Midbrain (tissue), 1 donor: ENCODE data around the gene TRPC4.

Experiments
- DNase-seq: peaks from one replicate; lab custom pipeline; 2025; lab: John Stamatoyannopoulos, UW

Gene TRPC4

DNA sequence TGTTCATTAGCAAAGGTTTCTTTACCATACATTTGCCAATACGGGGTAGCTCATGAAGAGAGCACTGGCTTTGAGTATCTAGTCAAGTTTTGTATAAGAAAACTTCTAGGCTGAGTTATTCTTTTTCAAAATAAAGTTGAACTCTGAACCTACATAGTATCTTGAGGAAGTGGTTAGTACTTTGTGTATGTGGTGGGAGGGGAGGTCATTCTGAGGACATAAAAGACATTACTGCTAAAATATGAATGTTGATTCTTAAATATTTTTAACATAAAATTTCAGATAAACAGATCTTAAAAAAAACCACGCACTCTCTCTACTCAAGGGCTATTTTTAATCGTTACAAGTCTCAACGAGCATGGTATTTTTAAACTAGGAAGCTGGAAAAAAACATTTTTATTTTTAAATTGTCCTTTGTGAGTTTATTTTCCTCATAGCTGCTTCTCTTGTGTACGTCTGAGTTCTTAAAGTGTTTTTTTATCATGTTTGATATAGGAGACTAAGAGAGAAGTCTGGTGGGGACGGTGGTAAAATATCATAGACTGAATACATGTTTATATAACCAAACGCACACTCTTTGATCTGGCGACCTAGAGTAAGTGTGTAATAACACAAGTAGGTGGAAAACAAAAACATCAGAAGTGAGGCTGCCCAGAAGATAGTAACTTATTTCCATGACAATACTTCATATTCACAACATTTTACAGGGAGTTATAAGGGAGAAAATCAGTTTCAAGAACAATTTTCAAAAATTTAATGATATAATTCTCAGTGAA lies 153.0 kb downstream of the TRPC4 start:
- DNase-seq, result no peak

DNA sequence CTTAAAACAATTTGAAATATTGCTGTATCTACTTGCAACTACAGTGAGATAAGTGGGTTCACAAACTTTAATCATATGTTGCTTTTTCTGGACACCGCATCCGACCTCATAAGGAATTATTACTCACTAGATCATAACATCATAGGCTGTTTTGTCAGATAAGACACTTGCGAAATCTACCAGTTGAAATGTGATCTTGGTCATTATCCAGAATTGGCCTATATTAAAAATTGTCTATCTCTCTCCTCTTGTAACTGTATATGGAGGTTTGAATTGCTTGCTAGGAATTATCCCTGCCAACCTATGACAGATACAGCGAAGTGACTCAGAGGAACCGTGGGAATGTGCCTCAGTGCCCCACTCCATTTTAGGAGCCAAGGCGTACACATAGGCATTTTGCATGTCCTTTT lies 154.0 kb downstream of the TRPC4 start:
- no peak for DNase-seq

DNA sequence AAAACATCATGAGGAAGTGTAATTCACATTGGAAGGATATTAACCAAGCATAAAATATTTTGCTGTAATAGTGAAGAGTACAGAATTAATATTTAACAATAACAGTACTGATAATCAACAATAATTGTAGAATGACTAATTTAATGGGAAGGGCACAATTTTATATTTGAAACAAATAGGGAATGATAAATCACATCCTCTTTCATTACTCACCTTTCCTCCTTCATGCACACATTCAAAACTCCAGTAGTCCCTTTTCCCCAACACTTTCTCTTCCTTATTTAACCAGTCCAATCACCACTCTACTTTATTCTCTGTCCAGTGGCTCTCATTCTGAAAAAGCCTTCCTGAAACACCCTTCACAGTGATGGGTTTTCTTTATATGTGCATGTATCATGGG lies 160.3 kb downstream of the TRPC4 start:
- no peak for DNase-seq

DNA sequence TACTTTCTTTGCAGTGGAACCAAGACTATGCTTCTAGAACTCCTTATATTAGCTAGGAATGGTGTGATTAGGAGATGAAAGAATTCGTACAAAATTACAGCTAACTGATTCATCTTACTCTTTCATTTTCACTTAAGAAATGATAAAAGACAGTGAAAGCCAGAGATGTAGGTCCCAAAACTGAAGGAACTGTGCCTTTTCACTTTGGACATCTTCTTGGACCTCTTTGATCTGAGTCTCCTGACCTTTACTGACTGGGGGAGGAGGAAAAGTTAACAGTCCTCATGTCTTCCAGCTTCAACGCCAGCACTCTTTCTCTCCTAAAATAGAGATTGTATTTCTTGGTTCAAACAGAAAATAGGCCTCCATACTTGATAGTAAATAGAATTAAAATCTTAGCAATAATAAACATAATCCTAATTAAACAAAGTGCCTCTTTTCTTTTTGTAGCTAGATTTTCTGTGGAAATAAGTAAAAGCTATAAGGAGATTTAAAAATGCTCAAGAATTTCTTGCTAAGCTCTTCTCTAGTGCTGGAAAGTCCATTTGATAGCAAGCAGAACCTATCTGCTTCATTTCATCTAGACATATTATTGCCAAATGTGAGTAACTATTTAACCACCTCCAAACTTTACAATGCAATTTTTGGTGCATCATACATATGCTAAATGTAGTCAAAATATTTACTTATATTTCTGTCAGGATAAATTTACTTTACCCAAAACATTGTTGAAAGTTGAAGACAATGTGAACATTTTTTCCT lies 161.7 kb downstream of the TRPC4 start:
- no peak for DNase-seq

DNA sequence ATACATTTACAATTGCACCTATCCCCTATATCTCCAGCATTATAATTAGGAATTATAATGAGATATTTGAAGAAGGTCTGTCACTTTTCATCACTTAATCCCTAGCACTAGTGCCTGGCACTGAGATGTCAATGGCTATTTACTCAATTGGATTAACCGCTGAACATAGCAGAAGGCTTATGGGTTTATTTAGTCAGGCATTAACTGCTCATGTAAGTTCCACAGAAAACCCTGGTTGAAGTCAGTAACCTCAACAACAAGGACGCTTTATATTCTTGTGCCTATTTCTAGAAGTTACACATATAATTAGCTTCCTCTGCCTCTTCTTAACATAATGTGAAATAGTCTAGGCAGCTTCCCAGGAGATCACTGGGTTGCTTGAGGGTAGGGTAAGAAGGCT lies 163.5 kb downstream of the TRPC4 start:
- no peak for DNase-seq

DNA sequence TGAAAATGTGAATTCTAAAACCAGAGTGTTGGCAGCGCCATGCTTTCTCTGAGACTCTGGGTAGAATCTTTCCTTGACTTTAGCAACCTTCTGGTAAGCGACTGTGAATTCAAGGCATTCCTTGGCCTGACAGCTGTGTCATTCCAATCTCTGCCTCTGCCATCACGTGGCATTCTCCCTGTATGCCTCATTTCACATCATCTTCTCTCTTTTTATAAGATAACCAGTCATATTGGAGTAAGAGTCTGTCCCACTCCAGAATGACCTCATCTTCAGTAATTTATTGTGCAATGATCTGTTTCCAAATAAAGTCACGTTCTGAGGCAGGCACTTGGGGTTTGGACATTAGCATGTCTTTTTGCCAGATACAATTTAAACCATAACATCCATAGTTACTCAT lies 167.6 kb downstream of the TRPC4 start:
- no peak for DNase-seq

DNA sequence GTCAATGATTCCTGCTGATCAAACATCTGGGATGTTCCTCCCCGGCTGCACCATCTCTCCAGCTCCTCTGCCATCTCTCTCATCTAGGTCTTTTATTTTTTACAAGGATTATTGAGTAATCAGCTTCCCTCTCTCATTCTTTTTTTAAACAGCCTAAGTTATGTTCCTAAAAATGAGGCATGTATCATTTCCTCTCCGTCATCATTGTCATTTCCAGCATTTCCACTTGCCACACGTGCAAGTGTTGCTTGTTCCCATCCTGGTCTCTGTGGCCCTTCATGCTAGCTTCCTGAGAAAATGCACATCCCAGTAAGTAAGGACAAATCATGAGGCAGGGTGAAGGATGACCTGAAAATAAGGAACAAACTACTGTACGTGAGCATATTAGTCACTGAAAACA lies 168.3 kb downstream of the TRPC4 start:
- DNase-seq, result no peak

DNA sequence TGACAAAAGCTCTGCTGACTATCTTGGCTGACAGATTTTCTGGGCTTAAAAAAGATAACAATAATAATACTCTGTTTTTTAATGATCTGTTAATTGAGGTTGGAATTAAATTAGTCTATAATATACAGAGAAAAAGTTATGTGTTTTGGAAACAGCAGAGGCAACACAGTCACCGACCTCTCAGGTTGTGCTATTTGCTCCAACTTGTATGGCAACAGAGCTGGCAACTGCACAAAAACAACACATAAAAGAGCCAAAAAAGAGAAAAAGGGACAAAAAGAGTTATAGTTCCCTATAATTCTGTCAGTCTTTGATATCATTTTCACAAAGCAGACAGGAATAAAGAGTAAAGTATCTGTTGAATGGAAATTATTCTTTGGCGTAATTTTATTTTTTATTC lies 168.7 kb downstream of the TRPC4 start:
- no peak for DNase-seq

DNA sequence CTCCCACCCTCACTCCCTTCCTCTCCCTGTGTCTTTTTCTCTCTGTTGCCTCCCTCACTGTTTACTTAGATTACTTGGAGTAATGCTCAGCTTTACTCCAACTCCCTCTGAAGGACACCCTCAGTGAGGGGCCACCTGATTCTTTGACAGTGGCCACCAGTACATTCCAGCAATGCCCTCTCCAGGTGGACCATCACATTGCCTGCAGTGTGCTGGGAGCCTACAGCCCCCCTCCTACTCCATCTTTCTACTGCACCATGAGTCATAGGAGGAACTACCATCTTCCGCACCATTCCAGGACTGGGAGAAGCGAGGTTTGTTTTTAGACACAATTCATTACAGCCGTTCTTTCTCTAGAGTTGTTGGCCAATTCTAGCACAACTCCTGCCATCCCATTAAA lies 174.4 kb downstream of the TRPC4 start:
- DNase-seq, result no peak

DNA sequence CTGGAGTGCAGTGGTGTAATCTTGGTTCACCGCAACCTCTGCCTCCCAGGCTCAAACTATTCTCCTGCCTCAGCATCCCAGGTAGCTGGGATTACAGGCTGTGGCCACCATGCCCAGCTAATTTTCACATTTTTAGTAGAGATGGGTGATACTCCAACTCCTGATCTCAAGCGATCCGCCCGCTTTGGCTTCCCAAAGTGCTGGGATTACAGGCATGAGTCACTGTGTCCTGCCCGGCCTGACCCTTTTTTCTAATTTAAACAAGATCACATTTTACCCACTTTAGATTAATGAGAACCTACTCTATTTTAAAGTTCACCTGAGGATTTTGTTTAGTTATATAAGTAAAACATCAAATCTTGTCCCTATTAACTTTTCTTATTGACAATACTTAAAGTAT lies 179.2 kb downstream of the TRPC4 start:
- no peak for DNase-seq

DNA sequence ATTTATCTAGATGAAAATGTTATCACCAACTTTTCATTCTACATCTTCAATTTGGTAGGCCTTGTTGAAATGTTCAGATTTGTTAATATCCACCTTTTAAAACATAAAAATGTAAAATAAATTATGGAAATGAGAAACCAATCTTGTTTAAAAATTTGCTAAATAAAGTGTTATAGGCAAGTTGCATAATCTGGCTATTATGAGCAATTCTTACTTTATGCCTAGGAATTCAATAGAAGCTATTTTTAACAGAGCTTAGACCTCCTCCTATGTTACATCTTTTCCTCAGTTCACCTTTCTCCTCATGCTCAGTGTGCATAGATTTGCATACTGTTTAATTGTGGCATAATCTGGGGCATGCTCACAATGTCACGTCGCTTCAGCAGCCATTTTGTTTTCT lies 183.1 kb downstream of the TRPC4 start:
- no peak for DNase-seq

DNA sequence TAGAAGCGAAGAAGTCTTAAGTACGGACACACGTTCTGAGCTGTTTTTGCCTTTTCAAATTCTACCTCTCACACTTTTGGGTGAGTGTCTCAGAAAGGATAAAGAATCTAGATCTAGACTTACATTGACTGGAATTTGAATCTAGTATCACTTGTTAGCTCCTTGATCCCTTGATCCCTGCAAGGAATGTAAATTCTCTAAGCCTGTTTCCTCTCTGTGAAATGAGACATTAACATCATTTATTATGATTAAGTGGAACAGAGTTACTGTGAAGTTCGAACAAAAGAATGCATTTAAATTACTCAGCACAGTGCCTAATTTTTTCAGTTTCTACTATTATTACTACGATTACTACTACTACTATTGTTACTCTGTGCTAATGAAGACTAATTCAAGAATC lies 184.4 kb downstream of the TRPC4 start:
- no peak for DNase-seq

DNA sequence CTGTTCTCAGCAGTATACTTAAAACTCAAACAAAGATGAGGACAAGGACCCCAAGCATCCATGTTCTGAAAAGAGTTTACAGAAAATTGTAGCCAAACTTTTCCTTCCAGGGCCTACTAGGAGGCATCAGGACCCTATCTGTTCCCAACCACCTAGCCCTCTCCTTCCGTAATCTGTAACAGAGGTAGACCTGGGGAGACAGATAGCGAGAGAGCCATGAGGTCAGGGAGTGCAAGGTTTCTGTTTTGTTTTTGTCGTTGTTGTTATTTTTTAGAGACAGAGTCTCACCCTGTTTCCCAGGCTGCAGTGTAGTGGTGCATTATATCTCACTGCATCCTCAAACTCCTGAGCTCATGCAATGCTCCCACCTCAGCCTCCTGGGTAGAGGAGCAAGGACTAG lies 187.1 kb downstream of the TRPC4 start:
- no peak for DNase-seq

DNA sequence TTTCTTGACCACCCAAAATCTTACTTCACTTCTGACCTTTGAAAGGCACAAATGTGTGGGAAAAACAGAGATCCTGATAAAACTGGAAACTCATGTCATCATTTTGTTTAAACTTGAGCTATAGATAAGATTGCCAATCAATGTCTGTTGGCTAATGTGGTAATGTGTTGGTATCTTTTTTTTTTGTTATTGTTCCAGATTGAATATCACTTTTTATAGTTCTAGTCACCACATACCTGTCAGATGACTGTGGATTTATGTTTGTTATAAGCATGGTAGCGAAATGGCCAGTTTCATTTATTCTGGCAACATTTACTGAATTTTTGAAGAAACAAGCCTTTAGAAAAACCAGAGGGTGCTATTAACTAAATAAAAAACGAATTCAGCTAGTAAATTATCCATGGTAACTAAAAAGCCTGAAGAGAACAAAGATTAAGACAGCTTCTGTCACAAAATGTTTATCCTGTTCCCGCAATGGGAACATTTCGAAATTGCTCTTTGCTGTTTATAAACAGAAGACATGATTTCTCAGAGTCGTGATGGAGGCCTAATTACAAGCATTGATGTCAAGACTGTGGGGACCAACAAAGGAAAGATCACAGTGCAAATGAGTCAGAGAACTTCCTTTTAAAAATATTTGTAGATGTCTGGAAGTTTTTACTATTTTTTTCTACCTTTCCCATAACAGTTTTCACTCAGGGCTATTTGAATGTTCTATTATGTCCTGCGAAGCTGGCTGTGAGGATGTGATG lies 188.1 kb downstream of the TRPC4 start:
- no peak for DNase-seq

DNA sequence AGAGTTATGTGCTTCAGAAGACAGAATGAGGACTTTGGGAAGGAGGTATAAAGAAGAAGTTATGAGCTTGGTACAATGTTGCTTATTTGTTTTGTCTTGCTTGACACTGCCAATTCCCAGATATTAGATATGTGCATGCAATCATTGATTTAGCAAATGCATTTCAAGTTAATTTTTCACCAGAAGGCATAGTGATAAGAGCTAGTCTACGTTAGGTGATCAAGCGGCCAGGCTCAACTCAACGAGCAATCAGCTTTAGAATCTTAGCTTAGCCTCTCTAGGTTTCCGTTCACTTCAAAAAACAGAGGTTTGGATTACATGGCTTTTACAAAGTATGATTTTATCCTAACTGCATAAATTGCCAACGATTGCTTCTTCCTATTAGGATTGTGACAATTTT lies 189.4 kb downstream of the TRPC4 start:
- DNase-seq, result no peak

DNA sequence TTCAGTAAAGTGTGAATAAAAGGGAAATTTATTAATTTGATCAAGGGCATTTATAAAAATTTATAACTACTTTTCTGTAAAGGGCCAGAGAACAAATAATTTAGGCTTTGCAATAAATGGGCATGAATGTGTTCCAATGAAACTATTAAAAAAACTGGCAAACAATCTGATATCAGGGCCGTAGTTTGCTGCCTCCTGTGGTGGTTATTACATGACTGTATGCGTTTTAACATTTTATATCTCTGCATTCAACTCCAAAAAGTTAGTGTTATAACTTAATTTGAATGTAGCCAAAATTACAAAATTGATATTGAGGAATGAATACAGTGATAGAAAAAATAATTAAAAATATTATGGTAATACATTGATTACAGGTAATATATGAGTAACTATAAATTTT lies 190.5 kb downstream of the TRPC4 start:
- DNase-seq, result no peak

DNA sequence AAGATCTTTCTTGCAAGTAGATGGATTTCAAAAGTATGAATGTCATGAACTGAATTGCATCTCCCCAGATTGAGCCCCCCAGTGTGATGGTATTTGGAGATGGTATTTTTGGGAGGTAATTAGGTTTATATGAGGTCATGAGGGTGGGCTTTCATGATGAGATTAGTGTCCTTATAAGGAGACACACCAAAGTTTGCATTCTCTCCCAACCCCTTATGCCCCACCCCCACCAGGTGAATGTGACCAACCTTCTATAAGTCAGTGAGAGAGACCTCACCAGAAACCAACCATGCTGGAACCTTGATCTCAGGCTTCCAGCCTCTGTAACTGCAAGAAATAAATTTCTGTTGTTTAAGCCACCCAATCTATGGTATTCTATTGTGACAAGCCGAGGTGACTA lies 199.7 kb downstream of the TRPC4 start:
- no peak for DNase-seq

DNA sequence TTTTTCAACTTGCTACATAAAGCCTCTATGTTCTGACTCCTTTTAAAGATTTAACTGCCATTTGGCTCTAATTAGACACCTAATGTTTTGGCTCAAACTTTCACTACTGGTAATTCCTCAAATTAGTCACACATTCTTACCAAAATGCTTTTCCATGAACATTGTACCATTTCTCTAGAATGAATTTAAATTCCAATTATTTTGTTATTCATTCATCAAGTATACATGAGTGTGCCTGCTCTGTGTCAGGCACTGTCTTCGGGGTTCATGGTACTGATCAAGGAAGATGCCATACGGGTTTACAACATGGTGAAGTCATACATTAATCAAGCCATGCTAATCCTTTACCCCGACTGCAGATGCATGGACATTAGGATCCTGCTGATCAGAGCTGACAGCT lies 201.9 kb downstream of the TRPC4 start:
- DNase-seq, result no peak

DNA sequence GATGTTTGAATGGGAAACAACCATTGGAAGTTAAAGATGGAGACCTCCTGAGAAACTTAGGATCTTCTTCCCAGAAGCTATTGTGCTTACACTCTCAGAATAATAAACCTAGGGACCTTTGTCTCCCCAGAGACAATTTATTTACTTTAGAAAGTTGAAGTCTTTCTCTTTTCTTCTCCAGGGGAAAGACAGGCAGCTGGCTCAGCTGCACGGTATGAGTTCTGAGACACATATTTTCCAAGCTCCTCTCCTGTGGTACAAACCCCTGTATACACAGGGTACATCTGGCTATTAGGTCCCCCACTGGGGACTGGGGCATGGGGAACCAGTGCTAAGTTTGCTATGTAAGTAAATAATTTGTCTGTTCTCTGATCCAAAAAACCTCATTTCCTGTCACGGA lies 203.5 kb downstream of the TRPC4 start:
- no peak for DNase-seq

DNA sequence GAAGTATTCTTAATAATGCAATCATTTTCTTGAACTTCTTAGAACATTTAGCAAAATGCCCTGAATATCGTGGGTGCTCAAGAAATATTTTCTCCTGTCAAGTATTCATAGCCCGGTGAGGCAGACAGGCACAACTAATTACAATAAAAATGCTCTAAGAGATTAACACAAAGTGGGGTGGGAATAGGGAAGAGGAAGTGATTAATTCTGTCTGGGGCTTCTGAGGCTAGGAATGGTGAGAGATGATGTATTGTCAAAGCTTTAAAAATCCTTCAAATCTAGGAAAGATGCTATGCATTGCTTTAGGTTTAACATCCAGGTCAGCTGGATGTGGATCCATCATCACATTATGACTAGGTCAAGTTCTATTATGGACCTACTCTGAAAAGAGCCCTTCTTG lies 204.2 kb downstream of the TRPC4 start:
- no peak for DNase-seq

DNA sequence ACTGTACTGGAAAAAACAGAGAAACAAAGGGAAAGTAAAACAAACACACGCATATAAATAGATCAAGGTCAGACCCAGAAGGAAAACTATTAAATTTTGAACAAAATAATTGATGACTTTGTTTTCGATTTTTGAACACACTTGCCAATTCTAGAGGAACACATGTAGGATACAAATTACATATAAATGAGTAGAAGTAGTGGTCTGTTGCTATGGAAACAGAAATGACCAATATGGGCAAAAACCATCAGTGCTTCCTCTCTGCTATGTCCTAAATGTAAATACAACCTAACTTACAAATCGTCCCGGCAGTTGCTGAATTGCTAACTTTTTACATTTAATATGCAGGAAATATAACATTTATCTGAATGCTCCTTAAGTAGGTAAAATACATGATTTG lies 205.8 kb downstream of the TRPC4 start:
- no peak for DNase-seq

DNA sequence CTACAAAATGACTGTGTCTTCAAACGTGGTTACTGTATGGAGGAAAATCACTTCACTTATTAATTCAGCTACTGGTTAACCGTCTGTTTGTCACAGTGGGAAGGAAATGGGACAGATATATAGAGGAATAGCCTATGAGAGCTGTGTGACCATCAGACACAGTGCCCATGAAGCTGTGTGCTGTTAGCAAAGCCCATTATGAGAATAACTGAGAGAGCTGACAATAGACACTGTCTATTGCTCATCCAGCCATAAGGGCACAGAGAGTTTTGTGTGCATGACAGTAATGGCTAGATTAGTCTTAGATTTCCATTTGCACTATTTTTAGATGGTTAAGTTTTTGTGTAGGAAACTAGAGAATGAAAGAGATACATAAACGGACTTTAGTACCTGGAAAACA lies 206.9 kb downstream of the TRPC4 start:
- DNase-seq, result no peak

DNA sequence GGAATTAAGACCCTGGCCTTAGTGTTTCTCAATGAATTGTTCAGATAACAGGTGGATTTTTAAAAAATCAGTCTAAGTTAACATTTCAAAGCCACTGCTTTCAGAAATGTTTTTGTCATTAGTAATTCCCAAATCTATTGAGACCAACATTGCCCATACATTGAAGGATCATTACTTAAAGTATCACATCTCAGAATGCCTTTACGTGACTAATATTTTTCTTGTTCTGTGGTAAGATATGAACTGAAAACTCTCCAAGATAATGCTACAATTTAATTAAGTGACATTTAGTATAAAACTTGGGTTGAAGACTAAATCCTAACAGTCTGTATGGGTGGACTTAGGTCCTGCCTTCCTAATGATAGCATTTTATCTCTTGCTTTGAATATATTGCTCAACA lies 211.6 kb downstream of the TRPC4 start:
- no peak for DNase-seq
